ENCODE measurements around the gene CIPC.

CIPC gene

GRCh38 chr14:77074969-77075368 is 23.1 kb upstream of the CIPC start:
- DNase-seq = no peak

- no peak for DNase-seq
These were observed 21.9 kb upstream of the CIPC start for GRCh38 chr14:77076113-77076631.

GRCh38 chr14:77077040-77077439 is 21.0 kb upstream of the CIPC start:
- no peak for DNase-seq

GRCh38 chr14:77082356-77082755 is 15.7 kb upstream of the CIPC start:
- peak; percentile 30 for DNase-seq

- no peak for DNase-seq
These were observed 15.0 kb upstream of the CIPC start for GRCh38 chr14:77083082-77083481.

GRCh38 chr14:77084985-77085384 is 13.1 kb upstream of the CIPC start:
- DNase-seq = no peak

- DNase-seq = no peak
These were observed 12.5 kb upstream of the CIPC start for GRCh38 chr14:77085538-77085937.

- DNase-seq = no peak
These were observed 11.9 kb upstream of the CIPC start for GRCh38 chr14:77086017-77086727.

- DNase-seq = no peak
These were observed 11.1 kb upstream of the CIPC start for GRCh38 chr14:77086951-77087350.

- DNase-seq = no peak
These were observed 10.4 kb upstream of the CIPC start for GRCh38 chr14:77087631-77088030.

- DNase-seq = no peak
These were observed 9.8 kb upstream of the CIPC start for GRCh38 chr14:77088219-77088618.

- DNase-seq = no peak
These were observed 9.4 kb upstream of the CIPC start for GRCh38 chr14:77088645-77089044.

- DNase-seq = no peak
These were observed 6.5 kb upstream of the CIPC start for GRCh38 chr14:77091518-77091917.

GRCh38 chr14:77092676-77093075 is 5.4 kb upstream of the CIPC start:
- DNase-seq = no peak

GRCh38 chr14:77094672-77095284 is 3.3 kb upstream of the CIPC start:
- peak; percentile 93 for DNase-seq

- no peak for DNase-seq
These were observed 905 bp upstream of the CIPC start for GRCh38 chr14:77097006-77097699.

- peak; percentile 34 for DNase-seq
These were observed 683 bp downstream of the CIPC start for GRCh38 chr14:77098529-77099353.

- peak; percentile 77 for DNase-seq
These were observed 1.5 kb downstream of the CIPC start for GRCh38 chr14:77099425-77100167.

GRCh38 chr14:77100961-77101360 is 2.9 kb downstream of the CIPC start:
- no peak for DNase-seq

GRCh38 chr14:77102154-77102553 is 4.1 kb downstream of the CIPC start:
- no peak for DNase-seq

- no peak for DNase-seq
These were observed 5.4 kb downstream of the CIPC start for GRCh38 chr14:77103475-77103874.

- DNase-seq = no peak
These were observed 5.9 kb downstream of the CIPC start for GRCh38 chr14:77103951-77104350.
